Heart left ventricle (tissue), 16 donors: ENCODE results near the gene ATP23. TPM values are rescaled to one million over a fixed set of nuclear protein-coding genes. Genes with fewer than 3 reads are reported as not detected.

Experiments used
- ATAC-seq, 4 donors: fragments of 200-7000 bp; cut with Tn5 transposase; one replicate each; pipeline ENCODE4 v1.9.1; 2020 to 2022; ENCODE audit warnings: moderate library complexity in 4 of 4, mild to moderate bottlenecking in 3 of 4, moderate number of reproducible peaks in 1 of 4
- DNase-seq, 5 donors: peaks; one replicate each; pipeline ENCODE4 v3.0.0-alpha.2; 2020
- H3K27ac ChIP-seq, 12 donors: fragments of 200-600 bp; sonication (generic) in 4 of 12; one replicate each; pipeline versions ENCODE4 v1.5.0 to v1.8.0; 2016 to 2022; ENCODE audit warnings: mild to moderate bottlenecking in 2 of 12
- H3K27me3 ChIP-seq, 9 donors: fragments of 200-600 bp; sonication (generic) in 2 of 9; one replicate each; pipeline versions ENCODE4 v1.5.1 to v1.8.0; 2016 to 2022; ENCODE audit warnings: mild to moderate bottlenecking in 3 of 9
- H3K36me3 ChIP-seq, 9 donors: fragments of 200-600 bp; sonication (generic) in 2 of 9; one replicate each; pipeline versions ENCODE4 v1.5.0 to v1.8.0; 2018 to 2022; ENCODE audit warnings: mild to moderate bottlenecking in 2 of 9
- H3K4me1 ChIP-seq, 12 donors: fragments of 200-600 bp; sonication (generic) in 4 of 12; one replicate each; pipeline versions ENCODE4 v1.5.0 to v1.8.0; 2016 to 2022; ENCODE audit warnings: mild to moderate bottlenecking in 3 of 12
- H3K4me3 ChIP-seq, 12 donors: fragments of 200-600 bp; sonication (generic) in 4 of 12; one replicate each; pipeline versions ENCODE4 v1.5.0 to v1.8.0; 2017 to 2022; ENCODE audit warnings: mild to moderate bottlenecking in 9 of 12, moderate library complexity in 4 of 12
- H3K9me3 ChIP-seq, 12 donors: fragments of 200-600 bp; sonication (generic) in 4 of 12; one replicate each; pipeline versions ENCODE4 v1.5.0 to v1.8.0; 2016 to 2022; ENCODE audit warnings: mild to moderate bottlenecking in 1 of 12
- CTCF ChIP-seq, 12 donors: fragments of 200-600 bp; sonication (generic) in 4 of 12; IDR thresholded peaks; one replicate each; pipeline versions ENCODE4 v1.5.0 to v1.8.0; 2018 to 2022; ENCODE audit warnings: antibody characterized with exemption in 12 of 12, mild to moderate bottlenecking in 5 of 12
- POLR2A ChIP-seq, 2 donors: fragments of 450-650 bp; IDR thresholded peaks; one replicate each; pipeline ENCODE4 v1.6.1; 2017; ENCODE audit warnings: antibody characterized with exemption in 2 of 2, mild to moderate bottlenecking in 2 of 2, moderate library complexity in 2 of 2
- WGBS, 4 donors: extraction: QIAGEN DNeasy Blood & Tissue Kit in 2 of 4; methylation state at CpG; one replicate each; pipeline versions ENCODE4 v1.1.5 to v1.1.7; 2013 to 2018; 5-methylcytosine and 5-hydroxymethylcytosine counted together
- intact Hi-C, 10 donors: fragments of 100-400 bp; cut with DNase I; formaldehyde crosslinking; loops; one replicate each; pipeline versions ENCODE4 v1.11.1 to v1.14.2; 2022
- polyA plus RNA-seq, 2 donors: library from polyadenylated mRNA; stranded (reverse); fragments of 200-250 nt; gene quantifications; one replicate each; pipeline ENCODE4 v1.2.3, GENCODE V29; 2013
- total RNA-seq, 9 donors: library from RNA; depleted of rRNA in 2 of 9; stranded (reverse); fragments of >200 nt in 2 of 9; fragmentation: NEBNext Ultra II Directional in 3 of 9; extraction: Animal tissue kit (Norgen Biotek cat#: 25700) in 3 of 9; gene quantifications; one replicate each; pipeline versions ENCODE4 v1.1.0 to v1.2.4, GENCODE V29; 2016 to 2023
- donor health status: ischemic (EF 13 %, LVEDD 7.1; RV severe dilation, severe dysfunction).
- donor health status: healthy with polysubstance abuse.
- donor health status: DM: no; HTN: yes; CAD: no.
- donor health status: DM: no; HTN: no; CAD: no.
- donor health status: ischemic (EF 25% LVEDD 6.9; RV normal size, moderate dysfunction).
- donor health status: ischemic (EF 25% LVEDD 5.7; RV mildly dilated, moderate dysfunction).
- donor health status: healthy.
- donor health status: DM: yes; HTN: yes; CAD: no.
- donor health status: ischemic (EF 35%, LVEDD 5.7; RV mildly dilated, moderate dysfunction).
- donor health status: nonischemic (EF 11% LVEDD 7.7; RV severe dilation, severe dysfunction).
- donor health status: DM: yes; HTN: yes; CAD: no.
- donor health status: PGD.
- donor health status: ischemic (EF 29% LVEDD 5.4; RV normal size, mild dysfunction).
- donor health status: nonischemic (EF 23%, LVEDD 6.1; RV moderate dilation, normal function).

Gene ATP23
- total and polyA plus RNA-seq, 11 donors = 1.8 to 10.4 (median 6.1) TPM

- H3K27me3 ChIP-seq = no peaks in the 10 kb centered on the region
- peak overlapping the region; percentile 33 to 84 (median 72) for H3K4me3 ChIP-seq
- intact Hi-C loops = no loop called here
- no peak for ATAC-seq
- H3K36me3 ChIP-seq = peaks cover 0 to 14% (median 0%) of the 10 kb centered on the region in 9 donors
- peak overlapping the region in 7 of 12 donors; percentile 70 to 83 (median 82) for H3K27ac ChIP-seq
- TF ChIP-seq CTCF (IDR thresholded peaks at IDR 0.05) (no peak), POLR2A (IDR thresholded peaks at IDR 0.05) (no peak)
- no peak for DNase-seq
- H3K4me1 ChIP-seq = peaks cover 0 to 26% (median 11%) of the 10 kb centered on the region in 12 donors
- 80 to 93% (median 89%) methylated on average over 3 of the region's 3 CpGs for WGBS, 4 donors
- H3K9me3 ChIP-seq = no peaks in the 10 kb centered on the region
Observed at GRCh38 chr12:57935331-57935730, 6.0 kb upstream of the ATP23 start.

GRCh38 chr12:57935839-57936512 is 5.4 kb upstream of the ATP23 start:
- Histone ChIP-seq H3K4me3 (peak overlapping the region; percentile 33 to 84 (median 72)), H3K27me3 (no peaks in the 10 kb centered on the region), H3K27ac (peak overlapping the region; percentile 7 to 83 (median 75)), H3K9me3 (no peaks in the 10 kb centered on the region), H3K4me1 (peaks cover 0 to 32% (median 16%) of the 10 kb centered on the region in 12 donors), H3K36me3 (peaks cover 0 to 14% (median 0%) of the 10 kb centered on the region in 9 donors)
- DNase-seq (peak; percentile 90 to 94 (median 91)), ATAC-seq (peak; percentile 93 to 98 (median 96))
- TF ChIP-seq POLR2A (IDR thresholded peaks at IDR 0.05) = peak in 1 of 2 donors; percentile 46
- no peak for TF ChIP-seq CTCF (IDR thresholded peaks at IDR 0.05)
- intact Hi-C loops = no loop called here
- WGBS, 4 donors = 2 to 4% (median 3%) methylated on average over 29 of the region's 29 CpGs

GRCh38 chr12:57936513-57936883 is 4.9 kb upstream of the ATP23 start:
- Histone ChIP-seq H3K27ac (peak overlapping the region in 10 of 12 donors; percentile 23 to 83 (median 75)), H3K9me3 (no peaks in the 10 kb centered on the region), H3K4me1 (peaks cover 0 to 32% (median 16%) of the 10 kb centered on the region in 12 donors), H3K36me3 (peaks cover 0 to 12% (median 0%) of the 10 kb centered on the region in 9 donors), H3K27me3 (no peaks in the 10 kb centered on the region), H3K4me3 (peak overlapping the region in 11 of 12 donors; percentile 59 to 84 (median 72))
- TF ChIP-seq POLR2A (IDR thresholded peaks at IDR 0.05) (no peak), CTCF (IDR thresholded peaks at IDR 0.05) (no peak)
- no peak for DNase-seq
- intact Hi-C loops = no loop called here
- WGBS, 4 donors = 53 to 81% (median 64%) methylated on average over 3 of the region's 3 CpGs
- ATAC-seq = no peak

- H3K4me3 ChIP-seq = no peak overlapping the region
- WGBS, 4 donors = 70 to 88% (median 82%) methylated on average over 3 of the region's 3 CpGs
- H3K36me3 ChIP-seq = no peaks in the 10 kb centered on the region
- peaks cover 0 to 41% (median 16%) of the 10 kb centered on the region in 12 donors for H3K4me1 ChIP-seq
- H3K27me3 ChIP-seq = no peaks in the 10 kb centered on the region
- ATAC-seq (no peak), DNase-seq (no peak)
- intact Hi-C loops = no loop called here
- TF ChIP-seq POLR2A (IDR thresholded peaks at IDR 0.05) (no peak), CTCF (IDR thresholded peaks at IDR 0.05) (no peak)
- H3K27ac ChIP-seq = no peak overlapping the region
- H3K9me3 ChIP-seq = no peaks in the 10 kb centered on the region
Observed at GRCh38 chr12:57939291-57939690, 2.1 kb upstream of the ATP23 start.
